ENCODE measurements around the gene HSPA9.
"Not testable (repeated sequence)": the region's sequence is repeated elsewhere in the genome, so short reads cannot be mapped to it uniquely, and the experiment has no call there.

The HSPA9 gene

GRCh38 chr5:138529812-138530211, 45.4 kb downstream of the HSPA9 start:
- DNase-seq (ENCODE audit: low spot score) = no peak

DNA sequence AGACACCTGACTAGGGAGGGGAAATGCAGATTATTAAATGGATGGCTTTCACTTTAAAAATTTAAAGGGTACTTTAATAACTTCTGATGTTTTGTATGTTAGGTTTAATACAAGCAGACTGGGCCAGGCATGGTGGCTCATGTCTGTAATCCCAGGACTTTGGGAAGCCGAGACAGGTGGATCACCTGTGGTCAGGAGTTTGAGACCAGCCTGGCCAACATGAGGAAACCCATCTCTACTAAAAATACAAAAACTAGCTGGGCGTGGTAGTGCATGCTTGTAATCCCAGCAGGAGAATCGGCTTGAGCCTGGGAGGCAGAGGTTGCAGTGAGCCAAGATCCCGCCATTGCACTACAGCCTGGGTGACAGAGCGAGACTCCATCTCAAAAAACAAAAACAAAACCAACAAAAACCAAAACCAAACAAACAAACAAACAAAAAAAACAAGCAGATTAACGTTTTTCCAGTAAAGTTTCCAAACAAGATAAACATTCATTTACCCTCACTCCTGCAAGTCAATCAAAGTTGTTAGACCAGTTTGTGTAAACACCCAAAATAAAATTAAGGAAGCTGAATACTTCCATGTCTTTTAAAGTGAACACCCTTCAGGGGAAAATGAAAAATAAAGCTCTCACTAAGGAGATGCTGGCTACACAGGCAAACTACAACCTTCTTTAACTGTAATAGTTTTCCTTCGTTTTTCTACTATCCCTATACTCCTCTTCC, 46.3 kb downstream of the HSPA9 start:
- no peak for DNase-seq (ENCODE audit: low spot score)

DNA sequence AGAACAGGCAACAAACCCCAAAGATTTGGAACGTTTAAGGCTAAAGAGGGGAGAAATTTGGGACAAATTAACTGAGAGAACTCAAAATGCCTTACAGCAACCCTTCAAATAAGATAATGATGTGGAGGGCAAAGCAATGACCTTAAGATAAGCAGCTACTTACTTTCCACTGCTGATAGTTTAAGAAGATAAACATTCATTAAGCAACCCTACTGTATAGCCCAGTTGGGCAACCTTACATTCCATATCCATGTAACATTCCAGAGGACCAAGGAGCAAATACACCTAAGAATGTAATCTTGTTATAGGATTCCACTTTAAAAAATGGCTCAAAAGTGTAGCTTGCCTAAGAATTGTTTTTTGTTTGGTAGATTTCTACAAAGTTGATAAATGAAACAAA, 47.0 kb downstream of the HSPA9 start:
- no peak for DNase-seq (ENCODE audit: low spot score)

DNA sequence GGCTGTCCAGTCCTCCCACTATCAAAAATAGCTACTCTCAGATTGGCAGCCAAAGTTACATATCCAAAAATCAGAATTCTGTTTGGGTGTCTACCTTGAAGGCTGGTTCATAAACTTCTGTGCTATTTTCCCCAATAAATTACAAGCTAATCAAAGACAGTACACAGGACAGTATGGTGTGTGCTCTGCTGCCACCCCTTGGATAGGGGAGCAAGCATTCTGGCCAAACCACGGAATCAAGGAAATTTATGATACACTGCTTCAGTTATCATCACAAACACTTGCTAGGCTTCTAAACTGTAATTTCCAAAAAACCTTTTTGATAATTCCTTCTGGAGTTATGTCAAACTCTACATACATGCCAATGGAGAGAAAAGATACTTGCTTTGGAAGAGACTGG, 48.0 kb downstream of the HSPA9 start:
- DNase-seq (ENCODE audit: low spot score) = no peak

DNA sequence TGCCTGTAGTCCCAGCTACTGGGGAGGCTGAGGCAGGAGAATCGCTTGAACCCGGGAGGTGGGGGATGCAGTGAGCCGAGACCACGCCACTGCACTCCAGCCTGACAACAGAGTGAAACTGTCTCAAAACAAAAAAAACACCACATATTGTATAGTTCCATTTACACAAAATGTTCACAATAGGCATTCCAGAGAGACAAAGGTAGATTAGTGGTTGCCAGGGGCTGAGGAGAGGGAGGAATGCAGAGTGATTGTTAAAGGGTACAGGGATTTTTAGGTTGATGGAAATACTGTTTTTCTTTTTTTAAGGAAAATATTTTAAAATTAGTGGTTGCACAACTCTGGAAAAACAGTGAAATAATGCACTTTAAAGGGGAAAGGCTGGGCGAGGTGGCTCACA, 51.8 kb downstream of the HSPA9 start:
- DNase-seq (ENCODE audit: low spot score) = no peak

DNA sequence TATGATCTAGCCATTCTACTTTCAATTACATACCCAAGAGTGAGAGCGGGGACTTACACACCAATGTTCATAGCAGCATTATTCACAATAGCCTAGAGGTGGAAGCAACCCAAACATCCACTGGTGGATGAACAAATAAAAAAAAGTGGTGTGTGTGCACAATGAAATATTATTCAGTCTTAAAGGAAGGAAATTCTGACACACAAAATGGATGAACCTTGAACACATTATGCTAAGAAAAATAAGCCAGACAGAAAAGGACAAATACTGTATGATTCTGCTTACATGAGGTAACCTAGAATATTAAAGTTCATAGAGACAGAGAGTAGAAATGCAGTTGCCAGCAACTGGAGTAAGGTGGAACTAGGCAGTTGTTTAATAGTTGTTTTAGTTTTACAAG, 54.2 kb downstream of the HSPA9 start:
- DNase-seq (ENCODE audit: low spot score) = no peak

GRCh38 chr5:138517437-138517836, 57.8 kb downstream of the HSPA9 start:
- no peak for DNase-seq (ENCODE audit: low spot score)

DNA sequence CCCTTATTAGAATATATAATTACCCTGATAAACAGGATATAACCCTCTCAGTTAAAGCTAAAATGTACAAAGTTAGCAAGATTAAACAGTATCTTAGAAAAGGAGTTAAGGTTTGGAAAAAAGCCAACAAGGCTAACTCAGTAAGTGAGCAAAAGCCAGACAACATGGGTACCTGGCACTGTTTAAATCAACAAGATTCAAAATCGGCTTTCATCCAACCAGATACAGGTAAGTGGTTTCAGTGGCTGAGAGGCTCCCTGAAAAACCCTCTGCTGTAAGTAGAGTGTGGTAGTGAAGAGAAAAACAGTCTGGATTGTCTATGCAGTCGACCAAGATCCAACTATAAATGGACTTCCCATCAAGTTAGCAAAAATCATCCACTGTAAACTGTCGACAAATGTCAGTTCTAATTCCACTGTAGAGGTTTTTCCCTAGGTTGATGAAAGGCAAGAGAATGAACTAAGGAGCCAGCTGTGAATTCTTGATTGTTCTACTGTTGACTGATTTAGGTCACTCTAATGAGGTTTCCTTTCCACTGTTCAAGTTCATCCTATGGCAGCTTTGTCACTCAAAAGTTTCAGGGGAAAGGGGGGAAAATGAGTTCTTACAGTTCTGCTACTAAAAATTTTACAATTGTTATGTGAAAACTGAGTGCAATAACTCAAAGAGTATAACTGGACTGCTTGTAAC, 59.5 kb downstream of the HSPA9 start:
- no peak for DNase-seq (ENCODE audit: low spot score)

GRCh38 chr5:138514021-138514420, 61.2 kb downstream of the HSPA9 start:
- no peak for DNase-seq (ENCODE audit: low spot score)

DNA sequence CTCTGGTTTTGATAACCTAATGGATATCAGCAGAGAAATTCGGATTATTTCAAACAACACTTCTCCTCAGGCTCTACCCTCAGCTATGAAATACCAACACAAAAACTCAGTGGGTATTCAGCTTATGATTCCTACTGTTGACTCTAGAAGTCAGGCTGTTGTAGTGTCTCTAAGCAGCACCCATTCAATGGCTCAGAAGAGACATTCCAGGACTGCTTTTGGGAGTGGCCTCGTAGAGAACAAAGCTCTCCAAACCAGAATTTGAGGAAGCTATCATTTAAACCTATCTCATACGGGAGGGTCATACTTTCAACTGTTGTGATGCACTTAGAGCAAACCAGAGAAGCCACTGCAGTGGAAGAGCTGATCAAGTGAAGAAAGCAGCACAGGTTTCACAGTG, 66.2 kb downstream of the HSPA9 start:
- no peak for DNase-seq (ENCODE audit: low spot score)

- not testable (repeated sequence) for DNase-seq (ENCODE audit: low spot score)
Measured at GRCh38 chr5:138507485-138507884, 67.7 kb downstream of the HSPA9 start.

DNA sequence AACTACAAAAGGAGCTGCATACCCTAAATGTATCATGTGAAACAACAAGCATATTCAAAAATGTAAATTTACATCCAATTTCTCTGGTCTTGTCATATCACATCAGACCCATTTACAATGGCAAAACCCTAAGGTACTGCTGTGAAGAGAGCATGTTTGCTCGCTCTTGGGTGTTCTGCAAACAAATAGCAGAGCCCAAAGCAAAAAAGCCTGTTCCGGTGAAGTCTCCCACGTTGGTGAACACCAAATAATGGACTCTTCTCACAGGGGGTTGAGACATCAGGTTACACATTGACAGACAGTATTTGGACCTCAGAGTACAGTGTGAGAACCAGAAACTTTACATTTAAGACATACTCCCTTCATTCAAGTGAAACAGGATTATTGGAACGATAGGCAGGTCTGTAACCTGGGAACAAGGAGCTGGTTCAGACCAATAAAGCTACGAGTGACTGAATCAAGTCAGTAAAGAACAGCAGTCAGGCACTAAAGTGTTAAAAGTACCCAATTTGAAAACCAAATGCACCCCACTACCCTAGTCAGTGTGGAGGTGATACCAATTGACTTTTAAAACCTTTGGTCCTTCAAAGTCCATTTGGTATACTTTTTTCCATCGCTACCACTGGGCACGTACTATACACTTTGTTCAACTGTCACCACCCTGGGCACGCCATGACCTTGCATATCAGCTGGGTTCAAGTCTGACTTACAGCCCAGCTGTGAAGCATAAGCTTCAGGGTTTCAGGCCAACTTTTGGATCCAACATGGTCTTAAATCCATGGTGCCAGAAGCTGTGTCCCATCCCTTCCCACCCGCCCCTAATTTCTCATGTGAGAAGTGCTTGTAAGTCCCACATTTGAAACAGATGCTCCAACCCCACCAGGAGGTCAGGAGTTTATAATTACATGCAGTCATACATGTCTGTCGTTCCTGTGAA, 68.6 kb downstream of the HSPA9 start:
- DNase-seq (ENCODE audit: low spot score) = no peak

- no peak for DNase-seq (ENCODE audit: low spot score)
Measured at GRCh38 chr5:138504799-138505198, 70.4 kb downstream of the HSPA9 start.
